ENCODE data around the gene DIP2A. TPM values are rescaled to one million over a fixed set of nuclear protein-coding genes. Genes with fewer than 3 reads are reported as not detected.

The DIP2A gene, protein sequence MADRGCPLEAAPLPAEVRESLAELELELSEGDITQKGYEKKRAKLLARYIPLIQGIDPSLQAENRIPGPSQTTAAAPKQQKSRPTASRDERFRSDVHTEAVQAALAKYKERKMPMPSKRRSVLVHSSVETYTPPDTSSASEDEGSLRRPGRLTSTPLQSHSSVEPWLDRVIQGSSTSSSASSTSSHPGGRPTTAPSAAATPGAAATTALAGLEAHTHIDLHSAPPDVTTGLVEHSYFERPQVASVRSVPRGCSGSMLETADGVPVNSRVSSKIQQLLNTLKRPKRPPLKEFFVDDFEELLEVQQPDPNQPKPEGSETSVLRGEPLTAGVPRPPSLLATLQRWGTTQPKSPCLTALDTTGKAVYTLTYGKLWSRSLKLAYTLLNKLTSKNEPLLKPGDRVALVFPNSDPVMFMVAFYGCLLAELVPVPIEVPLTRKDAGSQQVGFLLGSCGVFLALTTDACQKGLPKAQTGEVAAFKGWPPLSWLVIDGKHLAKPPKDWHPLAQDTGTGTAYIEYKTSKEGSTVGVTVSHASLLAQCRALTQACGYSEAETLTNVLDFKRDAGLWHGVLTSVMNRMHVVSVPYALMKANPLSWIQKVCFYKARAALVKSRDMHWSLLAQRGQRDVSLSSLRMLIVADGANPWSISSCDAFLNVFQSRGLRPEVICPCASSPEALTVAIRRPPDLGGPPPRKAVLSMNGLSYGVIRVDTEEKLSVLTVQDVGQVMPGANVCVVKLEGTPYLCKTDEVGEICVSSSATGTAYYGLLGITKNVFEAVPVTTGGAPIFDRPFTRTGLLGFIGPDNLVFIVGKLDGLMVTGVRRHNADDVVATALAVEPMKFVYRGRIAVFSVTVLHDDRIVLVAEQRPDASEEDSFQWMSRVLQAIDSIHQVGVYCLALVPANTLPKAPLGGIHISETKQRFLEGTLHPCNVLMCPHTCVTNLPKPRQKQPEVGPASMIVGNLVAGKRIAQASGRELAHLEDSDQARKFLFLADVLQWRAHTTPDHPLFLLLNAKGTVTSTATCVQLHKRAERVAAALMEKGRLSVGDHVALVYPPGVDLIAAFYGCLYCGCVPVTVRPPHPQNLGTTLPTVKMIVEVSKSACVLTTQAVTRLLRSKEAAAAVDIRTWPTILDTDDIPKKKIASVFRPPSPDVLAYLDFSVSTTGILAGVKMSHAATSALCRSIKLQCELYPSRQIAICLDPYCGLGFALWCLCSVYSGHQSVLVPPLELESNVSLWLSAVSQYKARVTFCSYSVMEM (N-terminal part only)
- polyA plus RNA-seq: 8.5 and 9.5 TPM in 2 replicates

DNA sequence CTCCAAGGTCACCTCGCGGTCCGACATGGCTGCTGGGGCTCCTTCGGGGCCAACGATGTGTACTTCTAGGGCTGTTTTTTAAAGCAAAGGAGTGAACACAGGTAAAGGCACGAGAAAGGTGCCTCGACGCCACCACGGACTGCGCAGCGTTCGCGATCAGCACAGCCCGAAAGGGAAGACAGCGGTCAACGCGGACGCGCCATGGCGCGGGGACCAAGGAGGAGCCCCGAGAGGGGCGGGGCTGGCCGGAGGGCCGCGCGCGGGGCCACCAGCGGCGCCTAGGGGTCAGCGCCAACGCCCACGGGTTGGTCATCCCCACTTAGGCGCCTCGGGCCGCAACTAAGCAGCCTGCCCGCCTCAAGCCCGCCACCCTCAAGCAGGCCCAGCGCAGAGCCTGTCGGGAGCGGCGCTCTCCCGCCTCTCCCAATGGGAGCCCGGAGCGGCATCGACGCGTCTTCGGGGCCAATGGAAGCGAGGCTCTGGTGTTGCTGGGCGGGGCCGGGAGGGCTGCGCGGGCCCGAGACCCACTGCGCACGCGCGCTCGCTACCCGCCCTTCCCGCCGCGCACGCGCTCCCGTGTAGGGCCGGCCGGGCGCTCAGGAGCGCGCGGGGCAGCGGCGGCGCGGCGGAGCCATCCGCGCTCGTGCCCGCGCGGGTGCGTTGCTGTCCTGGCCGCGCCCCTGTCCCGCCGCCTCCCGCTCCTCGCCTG is at the start of gene DIP2A:
Gene DIP2A, plus strand, starts transcription at position 577 of the 709 bp plus-strand sequence. CDS start 241 bp downstream, outside the sequence.

GRCh38 chr21:46604975-46605766 is 146.5 kb downstream of the DIP2A start, which contains the start of gene S100B:
Gene S100B (minus strand): TSS chr21:46605082. CDS start chr21:46602415, 2,667 bp downstream.

Other genes with a start within 250 kb of the DIP2A start
- gene LSS, start 230.1 kb upstream of the DIP2A start, polyA plus RNA-seq: 1.9 and 2.4 TPM in 2 replicates
- 9.7 and 10.8 TPM in 2 replicates for gene MCM3AP, start 173.3 kb upstream of the DIP2A start, polyA plus RNA-seq
- 7.6 and 9.4 TPM in 2 replicates for gene YBEY, start 172.5 kb upstream of the DIP2A start, polyA plus RNA-seq
- gene C21orf58, start 135.0 kb upstream of the DIP2A start, polyA plus RNA-seq: 0.22 and 2.3 TPM in 2 replicates
- gene PCNT, start 134.7 kb upstream of the DIP2A start, polyA plus RNA-seq: 4.5 and 5.9 TPM in 2 replicates
- gene S100B, start 146.2 kb downstream of the DIP2A start, polyA plus RNA-seq: 1,112 and 1,250 TPM in 2 replicates
- gene PRMT2, start 176.8 kb downstream of the DIP2A start, polyA plus RNA-seq: 15.3 and 28.9 TPM in 2 replicates